CD4-positive, alpha-beta T cell treated with Interferon alpha-2 for 1 hour (primary cell): Measurements from ENCODE around the gene LAMA4.

ENCODE experiments used
- DNase-seq, 2 donors: peaks; one replicate each; pipeline ENCODE4 v3.0.0-alpha.2; 2020 to 2022

The LAMA4 gene

GRCh38 chr6:112270756-112271155 lies 16.4 kb upstream of the LAMA4 start:
- DNase-seq, result no peak

- no peak for DNase-seq
These were observed 15.7 kb upstream of the LAMA4 start for GRCh38 chr6:112269979-112270566.

DNA sequence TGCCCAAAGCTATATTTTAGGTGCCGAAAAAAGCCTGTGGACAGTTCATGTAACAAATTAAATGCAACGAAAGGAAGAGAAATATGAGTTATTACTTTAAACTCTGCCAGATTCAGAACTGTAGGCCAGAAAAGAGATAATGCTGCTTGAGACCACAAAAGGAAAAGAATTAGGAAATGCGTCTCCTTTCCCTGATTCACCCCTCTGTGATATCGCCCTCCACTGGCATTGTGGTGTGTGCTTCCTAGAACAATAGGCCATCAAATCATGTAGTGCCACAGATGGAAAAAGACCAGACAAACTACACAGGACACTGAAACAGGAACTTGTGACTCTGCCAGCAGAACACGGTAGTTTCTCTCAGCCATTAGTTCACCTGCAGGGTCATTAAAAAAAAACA lies 14.7 kb upstream of the LAMA4 start:
- DNase-seq, result no peak

DNA sequence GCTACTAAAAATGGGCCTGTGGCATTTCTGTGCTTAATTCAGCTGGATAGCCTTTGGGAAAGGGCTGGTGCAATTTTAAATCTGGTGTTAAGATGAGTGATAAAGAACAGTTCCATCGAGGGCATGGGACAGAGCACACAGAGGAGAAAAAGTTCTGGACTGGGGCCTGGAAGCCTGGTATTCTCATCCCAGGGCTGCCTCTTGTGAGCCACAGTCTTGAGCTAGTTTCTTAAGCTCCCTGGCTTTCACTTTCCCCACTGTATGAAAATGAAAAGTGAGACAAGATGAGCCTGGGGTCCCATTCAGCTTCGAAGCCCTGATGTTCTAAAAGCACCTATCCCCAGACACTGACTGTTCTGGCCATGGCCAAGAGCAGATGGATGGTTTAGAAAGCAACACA lies 14.3 kb upstream of the LAMA4 start:
- no peak for DNase-seq

DNA sequence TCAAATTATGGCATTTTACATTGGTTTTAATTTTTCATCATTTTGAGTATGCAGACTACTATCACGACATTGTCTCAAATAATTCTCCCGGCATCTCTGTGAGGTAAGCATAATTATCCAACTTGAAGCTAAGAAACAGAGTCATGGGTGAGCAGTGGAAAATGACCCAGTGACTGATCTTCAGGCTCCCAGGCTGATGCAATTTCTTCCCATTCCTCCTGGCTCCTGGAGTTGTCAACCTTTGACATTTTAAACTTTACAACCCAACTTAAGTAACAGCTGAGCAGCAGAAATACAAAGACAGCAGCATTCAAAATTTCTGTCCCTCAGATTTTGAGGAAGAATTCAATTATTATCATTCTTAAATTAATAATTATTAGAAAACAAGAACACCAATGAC lies 13.7 kb upstream of the LAMA4 start:
- DNase-seq, result no peak

- DNase-seq, result no peak
These were observed 12.0 kb upstream of the LAMA4 start for GRCh38 chr6:112266331-112266730.

DNA sequence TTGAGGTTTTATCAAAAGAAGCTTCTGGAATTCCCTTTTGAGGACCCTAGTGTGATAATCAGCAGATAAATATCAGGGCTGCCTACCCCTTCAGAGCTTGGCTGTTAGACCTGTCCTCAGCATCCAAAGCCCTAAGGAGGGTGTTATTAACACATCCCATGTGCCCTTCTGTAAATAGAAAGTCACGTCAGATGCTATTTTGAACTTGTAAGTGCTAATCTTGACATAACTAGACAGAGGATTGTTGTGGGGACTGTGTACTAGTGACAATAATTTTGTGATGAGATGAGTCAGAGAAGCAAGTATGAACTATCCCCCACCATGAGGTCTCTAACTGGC lies 4.9 kb upstream of the LAMA4 start:
- DNase-seq, result no peak

GRCh38 chr6:112258642-112259336 lies 4.4 kb upstream of the LAMA4 start:
- no peak for DNase-seq

GRCh38 chr6:112257178-112257855 lies 3.0 kb upstream of the LAMA4 start:
- DNase-seq, result no peak

DNA sequence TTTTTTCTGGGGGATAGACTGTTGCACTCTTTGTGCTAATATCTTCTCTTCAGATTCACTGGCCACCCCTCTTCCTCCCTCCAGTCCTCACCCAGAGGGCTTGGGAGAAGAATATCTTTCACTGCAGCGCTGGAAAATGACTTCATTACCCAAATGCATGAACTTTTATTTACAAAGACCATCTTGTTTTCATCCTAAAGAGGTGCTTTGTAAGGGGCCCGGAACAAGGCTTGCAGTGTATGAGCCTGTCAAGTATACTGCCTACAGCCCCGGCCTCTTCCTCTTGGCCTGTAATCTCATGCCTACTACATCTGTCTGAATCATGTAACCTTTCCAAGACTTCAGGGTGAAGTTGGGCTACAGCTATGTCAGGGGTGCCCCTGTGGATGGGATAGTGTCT lies 554 bp upstream of the LAMA4 start:
- no peak for DNase-seq

GRCh38 chr6:112253498-112253840 lies 898 bp downstream of the LAMA4 start:
- DNase-seq, result no peak

DNA sequence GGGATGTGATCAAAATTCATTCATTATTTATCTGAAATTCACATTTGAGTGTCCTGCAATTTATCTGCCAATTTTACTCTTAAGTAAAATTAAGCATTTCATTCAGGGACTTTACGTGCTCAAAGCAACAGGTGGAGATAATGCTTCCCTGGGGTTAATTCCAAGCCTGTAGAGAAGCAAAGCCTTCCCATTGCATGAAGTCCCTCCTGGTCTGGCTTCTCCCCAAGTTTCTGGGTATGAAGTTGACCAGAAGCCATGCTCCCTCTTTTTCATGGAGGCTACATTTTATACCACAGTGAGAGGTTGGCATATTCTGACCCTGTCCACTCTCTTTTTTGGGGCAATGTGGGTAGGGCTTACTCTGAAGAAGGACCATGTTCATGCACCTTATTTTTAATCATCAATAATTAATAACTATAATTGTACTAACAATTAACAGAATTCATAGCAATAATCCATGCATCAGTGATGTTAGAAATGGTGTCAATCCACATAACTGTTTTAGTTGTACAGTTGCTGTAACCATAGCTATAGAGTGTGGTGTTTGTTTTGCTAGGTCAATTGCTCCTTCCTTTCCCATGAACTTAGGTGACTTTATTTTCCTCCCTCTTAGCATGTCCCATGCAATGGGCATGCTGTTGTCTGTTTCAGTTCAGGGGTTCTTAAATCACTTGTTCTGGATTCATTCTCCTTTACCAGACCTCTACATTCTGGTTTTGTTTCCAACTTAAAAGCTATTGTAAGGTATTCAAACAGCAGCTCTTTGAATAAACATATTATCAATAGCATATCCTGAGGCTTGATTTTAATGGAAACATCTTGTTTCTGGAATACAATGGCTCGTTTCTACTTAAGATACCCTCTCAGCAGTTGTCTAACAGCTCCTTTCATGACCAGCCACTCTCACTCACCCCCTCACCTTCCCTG lies 1.5 kb downstream of the LAMA4 start:
- DNase-seq, result no peak

DNA sequence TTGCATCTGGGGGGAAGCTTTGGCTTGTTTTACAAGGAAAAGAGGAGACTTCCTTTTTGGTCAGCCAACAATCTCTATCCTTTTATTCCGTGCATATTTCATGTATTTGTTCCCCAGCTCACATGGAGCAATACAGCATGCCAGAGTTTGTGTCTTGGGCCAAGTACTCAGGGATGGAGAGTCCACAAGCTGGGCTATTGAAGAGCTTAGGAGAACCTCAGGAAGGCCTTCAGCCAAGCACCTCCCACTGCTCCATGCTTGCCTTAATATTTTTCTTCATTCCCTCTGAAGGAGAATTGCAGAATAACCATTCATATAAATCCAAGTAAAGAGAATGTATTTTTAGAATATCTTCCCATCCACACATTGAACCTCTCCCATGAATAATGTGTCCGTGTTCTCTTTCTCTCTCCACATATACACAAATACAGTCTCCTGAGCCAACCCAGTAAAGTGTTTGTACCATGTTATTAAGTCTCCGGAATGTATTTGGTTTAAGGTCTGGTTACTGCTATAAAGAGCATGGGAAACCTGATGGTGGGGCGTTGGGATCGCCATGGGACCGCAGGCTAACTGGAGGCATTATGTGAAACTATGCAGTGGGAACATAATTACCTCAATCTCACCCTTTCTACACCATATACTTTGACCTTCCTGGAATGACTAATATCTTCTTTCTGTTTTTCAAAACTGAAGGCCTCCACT lies 3.0 kb downstream of the LAMA4 start:
- no peak for DNase-seq

GRCh38 chr6:112249489-112249888 lies 4.9 kb downstream of the LAMA4 start:
- no peak for DNase-seq

- no peak for DNase-seq
These were observed 7.1 kb downstream of the LAMA4 start for GRCh38 chr6:112247275-112247674.

DNA sequence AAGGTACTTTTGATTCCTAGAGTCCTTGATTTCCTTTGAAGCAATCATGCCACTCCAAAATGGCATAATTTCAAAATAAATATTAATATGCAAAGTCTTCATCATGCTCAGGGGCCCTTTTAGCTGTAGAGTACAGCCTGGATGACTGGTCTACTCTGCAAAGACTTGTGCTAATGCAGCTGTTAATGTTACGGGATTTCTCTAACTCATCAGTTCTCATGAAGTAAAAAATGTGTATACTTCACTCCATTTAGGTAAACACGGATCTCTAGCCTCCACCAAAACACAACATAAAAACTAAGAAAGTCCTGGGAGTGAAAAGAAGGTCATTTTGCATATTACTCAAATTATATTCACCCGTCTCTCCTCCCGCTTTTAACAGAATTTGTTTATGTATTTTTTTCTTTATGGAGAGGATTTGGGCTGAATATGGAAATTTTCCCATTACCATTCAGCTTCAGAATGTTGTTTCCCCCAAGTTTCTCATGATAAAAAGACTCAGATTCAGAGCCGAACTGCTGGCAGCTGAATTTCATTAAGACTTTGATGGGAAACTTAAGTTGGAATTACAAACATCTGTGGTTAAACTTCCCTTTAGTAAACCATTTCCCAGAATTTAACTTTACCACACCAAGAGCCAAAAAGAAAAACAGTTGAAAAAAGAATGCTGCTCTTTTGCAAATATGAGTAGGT lies 8.7 kb downstream of the LAMA4 start:
- no peak for DNase-seq

DNA sequence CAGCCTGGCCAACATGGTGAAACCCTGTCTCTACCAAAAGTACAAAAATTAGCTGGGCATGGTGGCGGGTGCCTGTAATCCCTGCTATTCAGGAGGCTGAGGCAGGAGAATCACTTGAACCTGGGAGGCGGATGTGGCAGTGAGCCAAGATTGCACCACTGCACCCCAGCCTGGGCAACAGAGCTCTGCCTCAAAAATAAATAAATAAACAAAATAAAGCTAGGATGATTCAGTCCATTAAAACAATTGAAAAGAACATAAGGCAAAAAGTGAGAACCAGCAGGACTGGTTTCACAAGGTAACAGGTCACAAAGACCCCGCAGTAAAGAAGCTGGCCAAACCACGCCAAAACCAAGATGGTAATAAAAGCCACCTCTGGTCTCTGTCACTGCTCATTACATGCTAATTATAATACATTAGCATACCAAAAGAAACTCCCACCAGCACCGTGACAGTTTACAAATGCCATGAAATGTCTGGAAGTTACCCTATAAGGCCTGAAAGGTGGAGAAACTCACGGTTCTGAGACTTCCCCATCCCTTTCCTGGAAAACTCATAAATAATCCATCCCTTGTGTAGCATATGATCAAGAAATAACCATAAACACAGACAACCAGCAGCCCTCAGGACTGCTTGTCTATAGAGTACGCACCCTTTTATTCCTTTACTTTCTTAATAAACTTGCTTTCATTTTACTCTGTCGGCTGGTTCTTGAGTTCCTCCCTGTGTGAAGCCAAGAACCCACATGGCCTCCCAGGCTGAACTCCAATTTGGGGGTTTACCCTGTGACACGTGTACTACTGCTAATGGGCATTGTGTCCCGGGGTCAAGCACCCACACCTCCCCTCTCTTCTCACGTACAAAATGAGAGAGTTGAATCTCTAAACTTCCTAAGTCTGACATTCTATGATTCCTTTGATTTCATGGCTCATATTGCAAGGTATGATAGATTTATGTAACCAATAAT lies 10.2 kb downstream of the LAMA4 start:
- DNase-seq, result no peak

DNA sequence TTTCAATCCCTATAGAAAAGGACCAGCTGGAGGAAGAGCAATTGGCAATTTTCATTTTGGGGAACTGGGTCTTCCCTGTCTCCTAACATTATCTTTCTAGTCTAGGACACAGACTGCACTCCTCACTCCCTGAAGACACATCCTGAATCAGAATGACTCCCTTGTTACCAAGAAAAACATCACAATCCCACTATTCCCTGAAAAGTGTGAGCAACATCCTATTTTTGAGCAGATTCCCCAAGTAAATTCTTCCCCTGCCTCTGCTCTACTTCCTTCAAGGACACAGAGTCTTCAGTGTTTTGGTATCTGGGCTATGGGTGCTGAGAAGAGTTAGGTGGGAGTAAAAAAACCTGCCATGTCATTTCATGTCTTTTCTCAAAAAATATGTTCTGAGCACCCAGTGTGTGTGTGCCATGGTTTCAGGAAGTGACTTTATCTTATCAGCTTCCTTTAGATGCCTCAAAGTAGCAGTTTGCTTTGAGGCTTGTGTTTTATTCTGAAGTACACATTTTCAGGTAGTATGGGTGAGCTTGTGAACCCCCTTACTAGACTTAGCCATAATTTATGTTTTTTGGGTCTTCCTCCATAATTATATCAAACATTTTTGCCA lies 12.4 kb downstream of the LAMA4 start:
- no peak for DNase-seq

- no peak for DNase-seq
These were observed 16.8 kb downstream of the LAMA4 start for GRCh38 chr6:112237595-112237994.

DNA sequence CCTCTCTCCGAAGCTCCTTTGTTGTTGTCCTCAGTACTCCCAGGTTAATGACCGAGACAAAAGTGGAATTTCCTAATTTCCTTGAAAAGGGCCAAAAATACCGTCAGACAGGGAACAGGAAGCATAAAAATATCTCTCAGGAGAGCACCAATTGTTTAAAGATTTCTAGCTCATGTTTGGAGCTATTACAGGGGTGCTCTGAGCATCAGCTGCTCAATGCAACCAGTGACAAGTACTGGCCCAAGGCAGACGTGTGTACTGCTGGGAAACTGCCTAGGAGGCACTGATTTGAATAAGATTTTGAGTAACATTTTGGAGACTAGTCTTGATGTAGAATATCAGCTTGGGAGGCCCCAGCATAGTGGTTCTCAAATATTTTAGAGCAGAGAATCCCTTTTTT lies 17.3 kb downstream of the LAMA4 start:
- no peak for DNase-seq

- peak; percentile 9 to 21 for DNase-seq
These were observed 18.4 kb downstream of the LAMA4 start for GRCh38 chr6:112235956-112236355.
